GM18505 (cell line): ENCODE measurements around the gene SPEF2.

ENCODE experiments used
- ATAC-seq: cut with Tn5 transposase; IDR thresholded peaks from one replicate; pipeline ENCODE4 v1.9.1; 2021; ENCODE audit not compliant: unreplicated experiment
- POLR2A ChIP-seq: IDR thresholded peaks from 4 replicates; pipeline ENCODE4 v1.6.1; 2011; ENCODE audit warnings: borderline replicate concordance; ENCODE audit not compliant: insufficient read depth, insufficient read length; ENCODE audit errors: extremely low read depth

Gene SPEF2

GRCh38 chr5:35735718-35736117, 118.1 kb downstream of the SPEF2 start:
- no peak for TF ChIP-seq POLR2A
- no peak for ATAC-seq

- no peak for ATAC-seq
- TF ChIP-seq POLR2A, result no peak
Measured at GRCh38 chr5:35736280-35736679, 118.6 kb downstream of the SPEF2 start.

GRCh38 chr5:35741126-35741716, 123.6 kb downstream of the SPEF2 start:
- no peak for ATAC-seq
- TF ChIP-seq POLR2A, result no peak

GRCh38 chr5:35741971-35742370, 124.3 kb downstream of the SPEF2 start:
- TF ChIP-seq POLR2A, result no peak

GRCh38 chr5:35743644-35744043, 126.0 kb downstream of the SPEF2 start:
- no peak for TF ChIP-seq POLR2A
- ATAC-seq, result no peak

More at GRCh38 chr5:35741971-35742370, 124.3 kb downstream of the SPEF2 start:
- no peak for ATAC-seq

- no peak for ATAC-seq
- no peak for TF ChIP-seq POLR2A
Measured at GRCh38 chr5:35745193-35745592, 127.5 kb downstream of the SPEF2 start.

- ATAC-seq, result no peak
- TF ChIP-seq POLR2A, result no peak
Measured at GRCh38 chr5:35745660-35746059, 128.0 kb downstream of the SPEF2 start.

GRCh38 chr5:35752012-35752411, 134.3 kb downstream of the SPEF2 start:
- TF ChIP-seq POLR2A, result no peak
- no peak for ATAC-seq

GRCh38 chr5:35753500-35753899, 135.8 kb downstream of the SPEF2 start:
- no peak for TF ChIP-seq POLR2A
- no peak for ATAC-seq

- ATAC-seq, result no peak
- TF ChIP-seq POLR2A, result no peak
Measured at GRCh38 chr5:35754481-35754880, 136.8 kb downstream of the SPEF2 start.

- no peak for ATAC-seq
- TF ChIP-seq POLR2A, result no peak
Measured at GRCh38 chr5:35755966-35756365, 138.3 kb downstream of the SPEF2 start.

GRCh38 chr5:35758151-35758724, 140.6 kb downstream of the SPEF2 start:
- no peak for TF ChIP-seq POLR2A
- no peak for ATAC-seq

GRCh38 chr5:35761541-35761940, 143.9 kb downstream of the SPEF2 start:
- TF ChIP-seq POLR2A, result no peak

GRCh38 chr5:35762368-35762767, 144.7 kb downstream of the SPEF2 start:
- no peak for ATAC-seq
- TF ChIP-seq POLR2A, result no peak

More at GRCh38 chr5:35761541-35761940, 143.9 kb downstream of the SPEF2 start:
- no peak for ATAC-seq

- ATAC-seq, result no peak
- TF ChIP-seq POLR2A, result no peak
Measured at GRCh38 chr5:35765921-35766320, 148.3 kb downstream of the SPEF2 start.

- TF ChIP-seq POLR2A, result no peak
- no peak for ATAC-seq
Measured at GRCh38 chr5:35771300-35771699, 153.6 kb downstream of the SPEF2 start.

GRCh38 chr5:35771839-35772238, 154.2 kb downstream of the SPEF2 start:
- ATAC-seq, result no peak
- TF ChIP-seq POLR2A, result no peak
